SK-N-SH (cell line): ENCODE data around the gene C17orf67. TPM values are rescaled to one million over a fixed set of nuclear protein-coding genes. Genes with fewer than 3 reads are reported as not detected.

ENCODE experiments used
- CTCF ChIA-PET: fragments of 300-600, 350-600 bp; formaldehyde crosslinking; extraction: SDS; loops from one replicate; lab custom pipeline; 2021; lab: Yijun Ruan, JAX
- POLR2A ChIA-PET: fragments of 350-600 bp; sonication (Branson Sonifier 250); formaldehyde crosslinking; extraction: SDS; loops from one replicate; lab custom pipeline; 2020; ENCODE audit warnings: antibody characterized with exemption, inconsistent platforms; lab: Yijun Ruan, JAX
- DNase-seq: peaks from one replicate; pipeline ENCODE4 v3.0.0; 2012
- H2AFZ ChIP-seq: fragments of 200-600 bp; sonication (generic); 2 replicates; pipeline ENCODE4 v1.8.1; 2016; ENCODE audit warnings: antibody characterized with exemption, mild to moderate bottlenecking, low read depth
- H3F3A ChIP-seq: fragments of 200-600 bp; sonication (generic); replicated peaks from 2 replicates; pipeline ENCODE3; 2016; ENCODE audit warnings: antibody characterized with exemption, mild to moderate bottlenecking; ENCODE audit not compliant: insufficient read depth
- H3K27ac ChIP-seq, 2 experiments: fragments of 200-500 bp in 1 of 2; fragments of 200-600 bp in 1 of 2; sonication (Bioruptor generic) in 1 of 2; sonication (generic), shearing (Covaris generic) in 1 of 2; 2 replicates each; pipeline versions ENCODE4 v1.5.1 to v1.6.1; 2014 to 2016; ENCODE audit warnings: low read depth in 2 of 2, inconsistent platforms in 1 of 2, low read length in 1 of 2, mild to moderate bottlenecking in 1 of 2, mixed read lengths in 1 of 2
- H3K27me3 ChIP-seq: fragments of 200-600 bp; sonication (generic), shearing (Covaris generic); 2 replicates; pipeline ENCODE4 v1.6.1; 2016; ENCODE audit warnings: mixed run types; ENCODE audit not compliant: insufficient read depth
- H3K36me3 ChIP-seq, 2 experiments: fragments of 200-500 bp in 1 of 2; fragments of 200-600 bp in 1 of 2; sonication (Bioruptor generic) in 1 of 2; sonication (generic) in 1 of 2; replicated peaks in 1 of 2; 2 replicates each; pipeline versions ENCODE3 to v1.5.1; 2014 to 2016; ENCODE audit warnings: low read length in 1 of 2, mild to moderate bottlenecking in 1 of 2; ENCODE audit not compliant: insufficient read depth in 2 of 2, control insufficient read depth in 1 of 2
- H3K4me1 ChIP-seq, 2 experiments: fragments of 200-500 bp in 1 of 2; fragments of 200-600 bp in 1 of 2; sonication (Bioruptor generic) in 1 of 2; sonication (generic), shearing (Covaris generic) in 1 of 2; 2 replicates each; pipeline versions ENCODE4 v1.5.1 to v1.6.1; 2014 to 2016; ENCODE audit warnings: low read depth in 1 of 2, low read length in 1 of 2, mixed run types in 1 of 2; ENCODE audit not compliant: insufficient read depth in 2 of 2, control insufficient read depth in 1 of 2
- H3K4me2 ChIP-seq: fragments of 200-600 bp; sonication (generic), shearing (Covaris generic); 2 replicates; pipeline ENCODE4 v1.6.1; 2017; ENCODE audit warnings: mixed run types
- H3K4me3 ChIP-seq, 2 experiments: fragments of 200-500 bp in 1 of 2; fragments of 200-600 bp in 1 of 2; sonication (Bioruptor generic) in 1 of 2; sonication (generic), shearing (Covaris generic) in 1 of 2; 2 replicates each; pipeline versions ENCODE4 v1.5.1 to v1.8.1; 2014 to 2016; ENCODE audit warnings: low read depth in 2 of 2, inconsistent platforms in 1 of 2, low read length in 1 of 2, mild to moderate bottlenecking in 1 of 2, mixed read lengths in 1 of 2, moderate library complexity in 1 of 2
- H3K79me2 ChIP-seq: fragments of 200-600 bp; sonication (generic); 2 replicates; pipeline ENCODE4 v1.8.1; 2017; ENCODE audit warnings: mild to moderate bottlenecking; ENCODE audit not compliant: insufficient read depth
- H3K9ac ChIP-seq: fragments of 200-600 bp; sonication (generic); 2 replicates; pipeline ENCODE4 v1.6.1; 2017; ENCODE audit warnings: mixed run types
- H3K9me2 ChIP-seq: fragments of 200-600 bp; sonication (generic); 2 replicates; pipeline ENCODE4 v1.6.1; 2017; ENCODE audit warnings: mixed run types
- H3K9me3 ChIP-seq: fragments of 200-600 bp; sonication (generic); 2 replicates; pipeline ENCODE4 v1.6.1; 2017; ENCODE audit warnings: mixed run types, mild to moderate bottlenecking, moderate library complexity
- H4K20me1 ChIP-seq: fragments of 200-600 bp; sonication (generic); 2 replicates; pipeline ENCODE4 v1.6.1; 2017; ENCODE audit warnings: mild to moderate bottlenecking, mixed run types; ENCODE audit not compliant: insufficient read depth
- CHD2 ChIP-seq: fragments of 150-350 bp; IDR thresholded peaks from 2 replicates; pipeline ENCODE4 v1.6.1; 2018; ENCODE audit warnings: low read length; ENCODE audit not compliant: partially characterized antibody
- FOSL2 ChIP-seq: IDR thresholded peaks from 2 replicates; pipeline ENCODE4 v1.4.0; 2012; ENCODE audit warnings: low read depth, mild to moderate bottlenecking, moderate library complexity, borderline replicate concordance
- MXI1 ChIP-seq: IDR thresholded peaks from 2 replicates; pipeline ENCODE4 v1.6.1; 2012; ENCODE audit warnings: mild to moderate bottlenecking, low read depth, low read length, improper control_type of control experiment
- NFIC ChIP-seq: IDR thresholded peaks from 2 replicates; pipeline ENCODE4 v1.4.0; 2012; ENCODE audit warnings: borderline replicate concordance
- NRF1 ChIP-seq: IDR thresholded peaks from 2 replicates; pipeline ENCODE4 v1.6.1; 2012; ENCODE audit warnings: low read depth, mild to moderate bottlenecking, low read length
- RCOR1 ChIP-seq: fragments of 150-350 bp; IDR thresholded peaks from 2 replicates; pipeline ENCODE4 v1.6.1; 2017; ENCODE audit warnings: antibody characterized with exemption, low read length
- RFX5 ChIP-seq: IDR thresholded peaks from 2 replicates; pipeline ENCODE4 v1.6.1; 2012; ENCODE audit warnings: mild to moderate bottlenecking, improper control_type of control experiment, low read length
- SIN3A ChIP-seq: IDR thresholded peaks from 2 replicates; pipeline ENCODE4 v1.6.1; 2012; ENCODE audit warnings: low read depth, mild to moderate bottlenecking, low read length, moderate library complexity, borderline replicate concordance
- SMC3 ChIP-seq: IDR thresholded peaks from 2 replicates; pipeline ENCODE4 v1.6.1; 2012; ENCODE audit warnings: low read depth, low read length, improper control_type of control experiment
- TCF12 ChIP-seq: IDR thresholded peaks from 2 replicates; pipeline ENCODE4 v1.4.0; 2012
- TEAD4 ChIP-seq: IDR thresholded peaks from 2 replicates; pipeline ENCODE4 v1.4.0; 2012; ENCODE audit warnings: mild to moderate bottlenecking, borderline replicate concordance; ENCODE audit not compliant: insufficient read depth
- YY1 ChIP-seq: IDR thresholded peaks from 2 replicates; pipeline ENCODE4 v1.4.0; 2012; ENCODE audit warnings: low read depth, mild to moderate bottlenecking
- WGBS: methylation state at CpG from one replicate; pipeline ENCODE4 v1.1.6; 2017; ENCODE audit warnings: low lambda C conversion rate; 5-methylcytosine and 5-hydroxymethylcytosine counted together
- polyA plus RNA-seq, 3 experiments: library from polyadenylated mRNA; depleted of rRNA; stranded (reverse); fragments of >200 nt; gene quantifications; 2 replicates each; pipeline ENCODE4 v1.2.3, GENCODE V29; 2012
- TF ChIP-seq, protein P1 (sequence below): fragments of 150-350 bp; IDR thresholded peaks from 2 replicates; pipeline ENCODE4 v1.6.1; 2017; ENCODE audit warnings: antibody characterized with exemption, low read length, low read depth, borderline replicate concordance
- TF ChIP-seq, protein P2 (sequence below): IDR thresholded peaks from 2 replicates; pipeline ENCODE4; 2012

Gene C17orf67
- polyA plus RNA-seq, 1 of the 3 experiments (the other 2 are of a cell fraction): 1.7 TPM

DNA sequence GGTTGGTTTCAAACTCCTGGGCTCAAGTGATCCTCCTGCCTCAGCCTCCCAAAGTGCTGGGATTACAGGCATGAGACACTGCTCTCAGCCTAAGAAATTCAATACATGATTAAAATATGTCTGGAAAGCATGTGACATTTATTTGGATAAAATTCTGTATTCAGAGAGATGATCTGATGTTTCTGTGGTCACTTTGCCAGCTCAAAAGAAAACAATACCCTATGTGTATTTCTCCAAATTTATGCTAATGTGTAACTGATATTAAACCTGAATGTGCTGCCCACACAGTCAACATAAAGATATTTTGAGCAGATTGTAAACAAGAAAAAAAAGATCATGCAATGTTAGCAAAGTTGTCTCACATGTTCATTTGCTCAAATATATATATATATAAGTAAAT, 16.7 kb downstream of the C17orf67 start:
- POLR2A ChIA-PET: interaction anchor here (1.4 kb wide), 1 partner anchor 97 kb away, joined by 3 read pairs; the partner anchor contains the start of gene TRIM25
- no peaks in the 10 kb centered on the region for H3K27me3 ChIP-seq
- H3K36me3 ChIP-seq: no peaks in the 10 kb centered on the region
- H4K20me1 ChIP-seq: no peaks in the 10 kb centered on the region
- no peaks in the 10 kb centered on the region for H3K9me3 ChIP-seq
- H3K4me3 ChIP-seq: no peak overlapping the region
- H3F3A ChIP-seq: no peaks in the 10 kb centered on the region
- CTCF ChIA-PET: interaction anchor here (1.0 to 15.9 kb wide), 6 partner anchors 10 to 217 kb away, joined by 3 to 251 read pairs (median 4); no protein-coding TSS in a partner anchor
- no peak overlapping the region for H3K27ac ChIP-seq
- H2AFZ ChIP-seq: no peak overlapping the region
- DNase-seq: no peak
- no peak overlapping the region for H3K9ac ChIP-seq
- TF ChIP-seq, protein P1, sequence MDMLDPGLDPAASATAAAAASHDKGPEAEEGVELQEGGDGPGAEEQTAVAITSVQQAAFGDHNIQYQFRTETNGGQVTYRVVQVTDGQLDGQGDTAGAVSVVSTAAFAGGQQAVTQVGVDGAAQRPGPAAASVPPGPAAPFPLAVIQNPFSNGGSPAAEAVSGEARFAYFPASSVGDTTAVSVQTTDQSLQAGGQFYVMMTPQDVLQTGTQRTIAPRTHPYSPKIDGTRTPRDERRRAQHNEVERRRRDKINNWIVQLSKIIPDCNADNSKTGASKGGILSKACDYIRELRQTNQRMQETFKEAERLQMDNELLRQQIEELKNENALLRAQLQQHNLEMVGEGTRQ: no peak
- TF ChIP-seq CHD2: no peak
- TF ChIP-seq MXI1: no peak
- TF ChIP-seq, protein P2, sequence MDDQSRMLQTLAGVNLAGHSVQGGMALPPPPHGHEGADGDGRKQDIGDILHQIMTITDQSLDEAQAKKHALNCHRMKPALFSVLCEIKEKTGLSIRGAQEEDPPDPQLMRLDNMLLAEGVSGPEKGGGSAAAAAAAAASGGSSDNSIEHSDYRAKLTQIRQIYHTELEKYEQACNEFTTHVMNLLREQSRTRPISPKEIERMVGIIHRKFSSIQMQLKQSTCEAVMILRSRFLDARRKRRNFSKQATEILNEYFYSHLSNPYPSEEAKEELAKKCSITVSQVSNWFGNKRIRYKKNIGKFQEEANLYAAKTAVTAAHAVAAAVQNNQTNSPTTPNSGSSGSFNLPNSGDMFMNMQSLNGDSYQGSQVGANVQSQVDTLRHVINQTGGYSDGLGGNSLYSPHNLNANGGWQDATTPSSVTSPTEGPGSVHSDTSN: no peak
- no peak for TF ChIP-seq RCOR1
- TF ChIP-seq TCF12: no peak
- TF ChIP-seq YY1: no peak
- TF ChIP-seq RFX5: no peak
- TF ChIP-seq FOSL2: no peak
- TF ChIP-seq NFIC: no peak
- no peak for TF ChIP-seq NRF1
- no peak for TF ChIP-seq SMC3
- H3K79me2 ChIP-seq: no peaks in the 10 kb centered on the region
- H3K4me1 ChIP-seq: peaks cover 6 to 7% of the 10 kb centered on the region in 2 experiments; a peak in 2 of 4 replicates
- no peak overlapping the region for H3K4me2 ChIP-seq
- no peaks in the 10 kb centered on the region for H3K9me2 ChIP-seq

DNA sequence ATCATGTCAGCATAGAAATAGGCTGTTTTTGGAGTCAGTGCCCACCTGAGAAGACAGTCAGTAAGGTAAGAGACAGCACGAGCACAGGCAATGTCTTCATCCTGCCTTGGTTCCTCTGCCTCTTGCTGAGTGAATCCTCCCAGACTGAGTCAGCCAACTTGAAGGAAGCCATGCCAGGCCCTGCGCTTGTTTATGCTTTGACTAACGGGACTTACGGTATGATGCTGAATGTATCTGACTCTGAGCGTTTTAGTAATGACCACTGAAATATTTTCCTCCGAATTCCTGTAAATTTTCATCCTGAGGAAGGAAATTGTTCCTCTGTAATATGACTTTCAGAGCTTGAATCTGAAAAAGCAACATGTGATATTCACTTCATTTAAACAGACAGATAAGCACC, 18.0 kb downstream of the C17orf67 start:
- Histone ChIP-seq H3K4me3 (no peak overlapping the region), H3K9me2 (no peaks in the 10 kb centered on the region), H3F3A (no peaks in the 10 kb centered on the region), H3K79me2 (no peaks in the 10 kb centered on the region), H3K4me2 (peak overlapping the region; percentile 15; the same call in 1 of the 2 replicates), H4K20me1 (no peaks in the 10 kb centered on the region), H3K9ac (no peak overlapping the region), H3K4me1 (peaks cover 6 to 7% of the 10 kb centered on the region in 2 experiments; a peak in 2 of 4 replicates), H2AFZ (peak overlapping the region; percentile 57), H3K27me3 (no peaks in the 10 kb centered on the region), H3K27ac (peak overlapping the region in 1 of 2 experiments; percentile 23; a peak in 2 of 4 replicates), H3K36me3 (no peaks in the 10 kb centered on the region), H3K9me3 (no peaks in the 10 kb centered on the region)
- TF ChIP-seq TEAD4 (no peak), FOSL2 (peak; percentile 1; the same call in 1 of the 2 replicates), SIN3A (0 out of 2 replicates have a peak, but pooled peaks have one; percentile 24)
- TF ChIP-seq, protein P2: peak; percentile 30; the same call in 1 of the 2 replicates
- 45% methylated on average over 6 of the region's 6 CpGs for WGBS
- no peak for DNase-seq
- CTCF ChIA-PET: interaction anchor here (0.6 to 15.9 kb wide), 11 partner anchors 14 to 218 kb away, joined by 3 to 251 read pairs (median 3); partner anchors contain the start of gene COIL
- POLR2A ChIA-PET: no interaction called here
